K562 (cell line): Measurements from ENCODE around the gene ABCC10. TPM values are rescaled to one million over a fixed set of nuclear protein-coding genes. Genes with fewer than 3 reads are reported as not detected.

Experiments
- BHLHE40 ChIP-seq: IDR thresholded peaks from 2 replicates; pipeline ENCODE4 v1.6.1; 2011; ENCODE audit warnings: low read length, improper control_type of control experiment
- EP400 ChIP-seq: fragments of 450-650 bp; IDR thresholded peaks from 2 replicates; pipeline ENCODE4 v1.6.1; 2017; ENCODE audit warnings: antibody characterized with exemption, mild to moderate bottlenecking, moderate library complexity
- ERF ChIP-seq: fragments of 450-650 bp; formaldehyde crosslinking; IDR thresholded peaks from 2 replicates; pipeline ENCODE4 v1.4.0; 2020; ENCODE audit warnings: mild to moderate bottlenecking, mixed read lengths
- FOXA1 ChIP-seq: fragments of 450-650 bp; IDR thresholded peaks from 2 replicates; pipeline ENCODE4 v1.6.1; 2016; ENCODE audit warnings: mild to moderate bottlenecking, borderline replicate concordance
- FOXP4 ChIP-seq: sonication (generic); formaldehyde crosslinking; IDR thresholded peaks from 2 replicates; pipeline ENCODE4 v1.8.0; 2022; ENCODE audit warnings: mild to moderate bottlenecking, missing genetic modification reagents, borderline replicate concordance
- HDAC8 ChIP-seq: fragments of 450-650 bp; IDR thresholded peaks from 2 replicates; pipeline ENCODE4 v1.6.1; 2016; ENCODE audit warnings: mild to moderate bottlenecking, missing genetic modification characterization, moderate library complexity, missing compliant biosample characterization
- HES1 ChIP-seq: fragments of 450-650 bp; IDR thresholded peaks from 2 replicates; pipeline ENCODE4 v1.6.1; 2016; ENCODE audit warnings: low read depth, mild to moderate bottlenecking, moderate library complexity
- MAZ ChIP-seq, 2 experiments: fragments of 450-650 bp in 1 of 2; sonication (generic) in 1 of 2; formaldehyde crosslinking; IDR thresholded peaks in 1 of 2; conservative IDR thresholded peaks in 1 of 2; 2 replicates each; pipeline versions ENCODE4 v1.4.0 to v1.5.0; 2020; ENCODE audit warnings: mild to moderate bottlenecking in 1 of 2, missing genetic modification reagents in 1 of 2
- NKRF ChIP-seq: fragments of 450-650 bp; IDR thresholded peaks from 2 replicates; pipeline ENCODE4 v1.6.1; 2016; ENCODE audit warnings: borderline replicate concordance
- PPARD ChIP-seq: fragments of 250-450 bp; sonication (Bioruptor Pico); IDR thresholded peaks from 2 replicates; pipeline ENCODE4 v1.8.0; 2022; ENCODE audit warnings: inconsistent platforms, mild to moderate bottlenecking, moderate library complexity
- TFAP4 ChIP-seq: sonication (generic); formaldehyde crosslinking; IDR thresholded peaks from 2 replicates; pipeline ENCODE4 v1.8.0; 2022; ENCODE audit warnings: missing genetic modification reagents, mild to moderate bottlenecking, moderate library complexity, borderline replicate concordance
- TRIM24 ChIP-seq, 2 experiments: fragments of 450-650 bp; IDR thresholded peaks; 2 replicates each; pipeline ENCODE4 v1.6.1; 2016
- ZNF143 ChIP-seq: sonication (generic); formaldehyde crosslinking; IDR thresholded peaks from 2 replicates; pipeline ENCODE4 v1.9.0; 2022; ENCODE audit warnings: mild to moderate bottlenecking, missing genetic modification reagents
- ZNF449 ChIP-seq: fragments of 250-450 bp; sonication (Bioruptor Pico); IDR thresholded peaks from 2 replicates; pipeline ENCODE4 v1.8.0; 2022; ENCODE audit warnings: moderate library complexity, mild to moderate bottlenecking, inconsistent platforms
- ZNF518B ChIP-seq: fragments of 250-450 bp; sonication (Bioruptor Pico); IDR thresholded peaks from 2 replicates; pipeline ENCODE4 v1.5.0; 2021; ENCODE audit warnings: mild to moderate bottlenecking, moderate library complexity
- polyA plus RNA-seq, 8 experiments: library from polyadenylated mRNA; depleted of rRNA in 4 of 8; stranded (reverse) in 5 of 8; unstranded in 3 of 8; fragments of >200 nt; fragmentation: Nextera tagmentation in 2 of 8; fragmentation: Illumina TruSeq in 1 of 8; extraction: Ambion mirVana in 2 of 8; extraction: Trizol in 1 of 8; gene quantifications; 2 replicates each; pipeline versions ENCODE4 v1.2.1 to v1.2.3, GENCODE V29; 2011 to 2014; ENCODE audit warnings: inconsistent platforms in 1 of 8, missing spikeins in 1 of 8
- total RNA-seq, 7 experiments: library from RNA; depleted of rRNA in 6 of 7; stranded (reverse); fragments of >200 nt in 6 of 7; fragmentation: Illumina TruSeq in 2 of 7; extraction: Trizol in 2 of 7; gene quantifications; 2 replicates each; pipeline versions ENCODE4 v1.2.1 to v1.2.3, GENCODE V29; 2011 to 2021; ENCODE audit warnings: low replicate concordance in 1 of 7

Gene ABCC10
- total and polyA plus RNA-seq, 9 of the 15 experiments (the other 6 are each of a cell fraction or from before 2014, with no cell fraction given) = 2.4 to 29.1 (median 13.7) TPM

- TF ChIP-seq FOXP4 (CRISPR knock-in tag) (no peak), BHLHE40 (no peak), ZNF518B (CRISPR knock-in tag) (no peak), MAZ (CRISPR knock-in tag; conservative IDR thresholded peaks at IDR 0.05 in 1 of 2, IDR thresholded peaks at IDR 0.05 in 1 of 2) (no peak), EP400 (no peak), ERF (CRISPR knock-in tag) (no peak), NKRF (no peak), PPARD (CRISPR knock-in tag) (no peak), ZNF143 (CRISPR knock-in tag) (no peak), HES1 (no peak), ZNF449 (CRISPR knock-in tag) (no peak), TRIM24 (IDR thresholded peaks at IDR 0.05) (no peak), HDAC8 (tag) (no peak), TFAP4 (CRISPR knock-in tag) (peak; percentile 27; the same call in 1 of the 2 replicates), FOXA1 (no peak)
These were observed 28.4 kb downstream of the ABCC10 start, which contains the start of gene DLK2 (continued) for GRCh38 chr6:43455531-43456428.
